Measurements from ENCODE around the gene KLHL40. TPM values are rescaled to one million over a fixed set of nuclear protein-coding genes. Genes with fewer than 3 reads are reported as not detected.

The KLHL40 gene
- total RNA-seq, 1 donor from 2014 or later, result not detected

- no peak for DNase-seq (ENCODE audit: extremely low read depth, low read depth, low spot score)
Observed at GRCh38 chr3:42701371-42702065, 16.2 kb downstream of the KLHL40 start.

- DNase-seq (ENCODE audit: extremely low read depth, low read depth, low spot score), result no peak
Observed at GRCh38 chr3:42702066-42702951, 17.0 kb downstream of the KLHL40 start, which contains the start of gene HHATL. HHATL (minus strand) TSS chr3:42702798; CDS start chr3:42700826, 1,972 bp downstream.

- no peak for DNase-seq (ENCODE audit: extremely low read depth, low read depth, low spot score)
Observed at GRCh38 chr3:42702982-42703694, 17.8 kb downstream of the KLHL40 start.

- no peak for DNase-seq (ENCODE audit: extremely low read depth, low read depth, low spot score)
Observed at GRCh38 chr3:42703695-42704025, 18.3 kb downstream of the KLHL40 start.

GRCh38 chr3:42704136-42704841 is 19.0 kb downstream of the KLHL40 start:
- DNase-seq (ENCODE audit: extremely low read depth, low read depth, low spot score), result no peak

GRCh38 chr3:42705058-42705767 is 19.9 kb downstream of the KLHL40 start:
- DNase-seq (ENCODE audit: extremely low read depth, low read depth, low spot score), result no peak

GRCh38 chr3:42705962-42706585 is 20.7 kb downstream of the KLHL40 start:
- DNase-seq (ENCODE audit: extremely low read depth, low read depth, low spot score), result no peak

- DNase-seq (ENCODE audit: extremely low read depth, low read depth, low spot score), result no peak
Observed at GRCh38 chr3:42706721-42707619, 21.6 kb downstream of the KLHL40 start.

- DNase-seq (ENCODE audit: extremely low read depth, low read depth, low spot score), result no peak
Observed at GRCh38 chr3:42707620-42708355, 22.5 kb downstream of the KLHL40 start.

- DNase-seq (ENCODE audit: extremely low read depth, low read depth, low spot score), result no peak
Observed at GRCh38 chr3:42708611-42709151, 23.3 kb downstream of the KLHL40 start.

- no peak for DNase-seq (ENCODE audit: extremely low read depth, low read depth, low spot score)
Observed at GRCh38 chr3:42709621-42710020, 24.3 kb downstream of the KLHL40 start.

- no peak for DNase-seq (ENCODE audit: extremely low read depth, low read depth, low spot score)
Observed at GRCh38 chr3:42710323-42711021, 25.1 kb downstream of the KLHL40 start.

GRCh38 chr3:42711491-42712343 is 26.4 kb downstream of the KLHL40 start:
- DNase-seq (ENCODE audit: extremely low read depth, low read depth, low spot score), result no peak

GRCh38 chr3:42712344-42712648 is 27.0 kb downstream of the KLHL40 start:
- DNase-seq (ENCODE audit: extremely low read depth, low read depth, low spot score), result no peak

- DNase-seq (ENCODE audit: extremely low read depth, low read depth, low spot score), result no peak
Observed at GRCh38 chr3:42712688-42713372, 27.5 kb downstream of the KLHL40 start.

GRCh38 chr3:42713747-42714146 is 28.4 kb downstream of the KLHL40 start:
- DNase-seq (ENCODE audit: extremely low read depth, low read depth, low spot score), result no peak

Measured in glomerular endothelial cell (primary cell).